GM12801 (cell line): ENCODE data around the gene ATP5PD.

Experiments used
- CTCF ChIP-seq: IDR thresholded peaks from one replicate; pipeline ENCODE4 v1.5.1; 2011; ENCODE audit warnings: control low read depth; ENCODE audit not compliant: insufficient read length; ENCODE audit errors: extremely low read depth

The ATP5PD gene

GRCh38 chr17:75005291-75005690 lies 41.5 kb downstream of the ATP5PD start:
- no peak for TF ChIP-seq CTCF

GRCh38 chr17:75004371-75004770 lies 42.4 kb downstream of the ATP5PD start:
- TF ChIP-seq CTCF, result no peak

GRCh38 chr17:75003957-75004355 lies 42.8 kb downstream of the ATP5PD start:
- no peak for TF ChIP-seq CTCF

DNA sequence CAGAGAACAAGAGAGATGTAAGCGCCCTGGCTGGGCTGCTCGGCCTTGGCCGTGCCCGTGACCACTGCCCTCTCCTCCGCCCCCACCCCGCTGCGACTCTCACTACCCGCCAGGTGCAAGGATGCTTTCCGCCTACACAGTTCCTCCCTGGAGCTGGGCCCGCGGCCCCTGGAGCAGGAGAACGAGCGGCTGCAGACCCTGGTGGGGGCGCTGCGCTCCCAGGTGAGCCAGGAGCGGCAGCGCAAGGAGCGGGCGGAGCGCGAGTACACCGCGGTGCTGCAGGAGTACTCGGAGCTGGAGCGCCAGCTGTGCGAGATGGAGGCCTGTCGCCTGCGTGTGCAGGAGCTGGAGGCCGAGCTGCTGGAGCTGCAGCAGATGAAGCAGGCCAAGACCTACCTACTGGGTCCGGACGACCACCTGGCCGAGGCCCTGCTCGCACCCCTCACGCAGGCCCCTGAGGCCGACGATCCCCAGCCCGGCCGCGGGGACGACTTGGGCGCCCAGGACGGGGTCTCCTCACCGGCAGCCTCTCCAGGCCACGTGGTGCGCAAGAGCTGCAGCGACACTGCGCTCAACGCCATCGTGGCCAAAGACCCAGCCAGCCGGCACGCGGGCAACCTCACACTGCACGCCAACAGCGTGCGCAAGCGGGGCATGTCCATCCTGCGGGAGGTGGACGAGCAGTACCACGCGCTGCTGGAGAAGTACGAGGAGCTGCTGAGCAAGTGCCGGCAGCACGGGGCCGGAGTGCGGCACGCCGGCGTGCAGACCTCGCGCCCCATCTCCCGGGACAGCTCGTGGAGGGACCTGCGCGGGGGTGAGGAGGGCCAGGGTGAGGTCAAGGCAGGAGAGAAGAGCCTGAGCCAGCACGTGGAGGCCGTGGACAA lies 43.5 kb downstream of the ATP5PD start:
- TF ChIP-seq CTCF, result no peak

DNA sequence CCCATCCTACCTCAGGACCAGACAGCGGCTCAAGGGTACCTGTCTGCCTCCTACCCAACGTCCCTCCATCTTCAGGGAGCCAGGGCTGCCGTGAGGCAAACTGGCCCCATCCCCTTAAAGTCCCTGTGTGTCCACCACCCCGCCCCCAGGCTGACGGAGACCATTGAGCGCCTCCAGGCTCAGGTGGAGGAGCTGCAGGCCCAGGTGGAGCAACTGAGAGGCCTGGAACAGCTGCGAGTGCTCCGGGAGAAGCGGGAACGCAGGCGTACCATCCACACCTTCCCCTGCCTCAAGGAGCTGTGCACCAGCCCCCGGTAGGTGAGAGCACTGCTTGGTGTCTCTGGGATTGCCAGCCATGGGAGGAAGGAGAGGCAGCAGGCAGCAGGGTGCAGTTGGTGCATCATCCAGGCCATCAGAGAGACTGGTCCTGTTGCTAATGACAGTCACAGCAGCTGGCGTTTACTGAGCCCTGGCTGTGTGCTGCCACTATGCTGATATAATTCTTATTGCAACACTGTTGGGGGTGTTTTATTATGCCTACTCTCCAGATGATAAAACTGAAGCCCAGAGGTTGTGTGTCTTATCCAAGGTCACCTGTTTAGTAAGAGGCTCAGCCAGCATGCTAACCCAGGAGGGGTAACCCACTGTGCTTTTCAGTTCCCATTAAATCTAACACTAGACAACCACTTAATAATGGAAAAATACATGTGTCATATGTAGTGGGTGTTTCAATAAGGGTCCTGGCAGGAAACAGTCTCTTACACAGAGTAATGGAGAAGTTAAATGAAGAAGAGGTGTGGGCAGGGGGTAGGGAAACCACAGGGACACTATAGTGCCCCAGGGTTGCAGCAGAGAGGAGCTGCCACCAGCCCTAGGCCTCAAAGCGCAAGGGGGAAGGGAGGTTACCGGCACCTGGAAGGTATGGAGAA lies 44.6 kb downstream of the ATP5PD start:
- no peak for TF ChIP-seq CTCF

DNA sequence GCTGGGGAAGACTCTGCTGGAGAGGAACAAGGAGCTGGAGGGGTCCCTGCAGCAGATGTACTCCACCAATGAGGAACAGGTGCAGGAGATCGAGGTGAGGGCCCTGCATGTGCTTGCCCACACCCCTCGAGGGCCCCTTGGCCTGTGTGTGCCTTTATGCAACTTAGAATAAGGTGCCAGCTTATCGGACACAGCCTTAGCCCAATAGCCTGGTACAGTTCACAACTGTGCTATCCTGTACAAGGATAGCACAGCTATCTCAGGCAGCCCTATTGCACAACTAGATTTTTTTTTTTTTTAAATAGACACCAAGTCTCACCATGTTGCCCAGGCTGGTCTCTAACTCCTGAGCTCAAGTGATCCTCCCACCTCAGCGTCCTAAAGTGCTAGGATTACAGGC lies 47.2 kb downstream of the ATP5PD start:
- no peak for TF ChIP-seq CTCF

GRCh38 chr17:74998783-74999182 lies 48.0 kb downstream of the ATP5PD start:
- TF ChIP-seq CTCF, result no peak
